NB4 (cell line): ENCODE measurements around the gene TTLL12.

ENCODE experiments used
- CTCF ChIP-seq: IDR thresholded peaks from one replicate; pipeline ENCODE4 v1.5.1; 2012; ENCODE audit warnings: low read depth, low read length
- POLR2A ChIP-seq: IDR thresholded peaks from 2 replicates; pipeline ENCODE4 v1.6.1; 2011; ENCODE audit warnings: mild to moderate bottlenecking; ENCODE audit not compliant: insufficient read length; ENCODE audit errors: extremely low read depth

GRCh38 chr22:43213051-43213450 lies 26.1 kb upstream of the TTLL12 start:
- no peak for TF ChIP-seq CTCF
- TF ChIP-seq POLR2A = no peak
